SU-DHL-6 (cell line): ENCODE data around the gene LSM2.

Source experiments
- CTCF ChIP-seq: fragments of 200-600 bp; sonication (generic); IDR thresholded peaks from one replicate; pipeline ENCODE4 v1.5.1; 2017; ENCODE audit warnings: antibody characterized with exemption, mild to moderate bottlenecking, low read length, moderate library complexity; ENCODE audit not compliant: insufficient read depth, poor library complexity, severe bottlenecking
- EZH2phosphoT487 ChIP-seq: fragments of 200-600 bp; sonication (generic), shearing (Covaris generic); conservative IDR thresholded peaks from 2 replicates; pipeline ENCODE4 v1.6.1; 2018; ENCODE audit warnings: mild to moderate bottlenecking, antibody characterized with exemption, low read length, moderate library complexity, mixed read lengths

GRCh38 chr6:31850765-31851484, 44.2 kb upstream of the LSM2 start:
- TF ChIP-seq CTCF (no peak), EZH2phosphoT487 (no peak)
